Right atrium auricular region (tissue), 2 donors: ENCODE results near the gene AKT1. TPM values are rescaled to one million over a fixed set of nuclear protein-coding genes. Genes with fewer than 3 reads are reported as not detected.

Experiments
- DNase-seq: peaks from one replicate; pipeline ENCODE4 v3.0.0-alpha.2; 2019; ENCODE audit warnings: low spot score
- H3K27ac ChIP-seq, 2 donors: fragments of 200-600 bp; sonication (generic); 1 replicate in 1 of 2; 2 replicates in 1 of 2; pipeline ENCODE4 v1.5.1; 2016 to 2019
- H3K27me3 ChIP-seq, 2 donors: fragments of 200-600 bp; sonication (generic); one replicate each; pipeline versions ENCODE4 v1.5.1 to v1.6.0; 2017 to 2019
- H3K36me3 ChIP-seq: fragments of 200-600 bp; sonication (generic); one replicate; pipeline ENCODE4 v1.5.1; 2016
- H3K4me1 ChIP-seq, 2 donors: fragments of 200-600 bp; sonication (generic); one replicate each; pipeline versions ENCODE4 v1.5.1 to v1.6.0; 2017 to 2019
- H3K4me3 ChIP-seq, 2 donors: fragments of 200-600 bp; sonication (generic); 1 replicate in 1 of 2; 2 replicates in 1 of 2; pipeline ENCODE4 v1.5.1; 2017 to 2019; ENCODE audit warnings: mild to moderate bottlenecking in 1 of 2, moderate library complexity in 1 of 2
- H3K9me3 ChIP-seq, 2 donors: fragments of 200-600 bp; sonication (generic); one replicate each; pipeline ENCODE4 v1.5.1; 2019
- CTCF ChIP-seq, 2 donors: fragments of 200-600 bp; sonication (generic); IDR thresholded peaks; one replicate each; pipeline ENCODE4 v1.5.1; 2019; ENCODE audit warnings: antibody characterized with exemption in 2 of 2
- total RNA-seq, 2 donors: library from RNA; depleted of rRNA; stranded (reverse); fragments of >200 nt; gene quantifications; one replicate each; pipeline ENCODE4 v1.1.0, GENCODE V29; 2016

The AKT1 gene
- total RNA-seq, 2 donors from 2014 or later, result 77.7 to 93.8 TPM

- no peak overlapping the region for H3K27ac ChIP-seq
- H3K9me3 ChIP-seq, result no peaks in the 10 kb centered on the region
- no peak overlapping the region for H3K4me3 ChIP-seq
- no peak for TF ChIP-seq CTCF (IDR thresholded peaks at IDR 0.05)
- DNase-seq, result no peak
- H3K36me3 ChIP-seq, result no peaks in the 10 kb centered on the region
- H3K27me3 ChIP-seq, result no peaks in the 10 kb centered on the region
- H3K4me1 ChIP-seq, result peaks cover 0 to 43% of the 10 kb centered on the region in 2 donors
Measured at GRCh38 chr14:104804481-104805325, 9.2 kb upstream of the AKT1 start.

DNA sequence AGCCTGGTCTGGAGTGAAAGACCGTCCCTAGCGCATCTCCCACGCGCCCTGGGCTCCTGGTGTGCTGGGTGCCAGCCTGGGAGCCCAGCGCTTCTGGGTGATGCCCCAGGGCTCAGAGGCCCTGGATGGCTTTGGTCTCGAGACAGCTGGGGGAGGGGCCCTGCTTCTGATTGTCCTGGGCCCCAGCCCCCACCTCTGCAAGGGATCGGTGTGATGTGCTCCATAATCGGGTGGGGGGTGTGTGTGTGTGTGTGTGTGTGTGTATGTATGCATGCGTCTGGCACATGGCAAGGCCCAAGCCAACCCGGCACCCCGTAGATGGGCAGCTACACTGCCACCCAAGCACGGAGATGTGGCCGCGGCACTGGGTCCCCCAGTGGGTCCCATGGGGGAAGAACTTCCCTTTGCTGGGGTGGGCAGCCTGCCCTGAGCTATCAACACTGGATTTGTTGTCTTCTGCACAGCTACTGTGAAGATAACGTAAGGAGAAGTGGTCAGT lies 8.4 kb upstream of the AKT1 start:
- Histone ChIP-seq H3K9me3 (no peaks in the 10 kb centered on the region), H3K27ac (no peak overlapping the region), H3K4me1 (peaks cover 0 to 48% of the 10 kb centered on the region in 2 donors), H3K4me3 (no peak overlapping the region), H3K27me3 (no peaks in the 10 kb centered on the region), H3K36me3 (no peaks in the 10 kb centered on the region)
- no peak for TF ChIP-seq CTCF (IDR thresholded peaks at IDR 0.05)
- DNase-seq, result no peak

- H3K36me3 ChIP-seq, result no peaks in the 10 kb centered on the region
- no peak overlapping the region for H3K4me3 ChIP-seq
- peaks cover 0 to 50% of the 10 kb centered on the region in 2 donors for H3K4me1 ChIP-seq
- no peaks in the 10 kb centered on the region for H3K9me3 ChIP-seq
- H3K27me3 ChIP-seq, result no peaks in the 10 kb centered on the region
- DNase-seq, result no peak
- no peak for TF ChIP-seq CTCF (IDR thresholded peaks at IDR 0.05)
- no peak overlapping the region for H3K27ac ChIP-seq
Measured at GRCh38 chr14:104803280-104803911, 7.8 kb upstream of the AKT1 start.

GRCh38 chr14:104802394-104803184 lies 7.0 kb upstream of the AKT1 start:
- H3K4me1 ChIP-seq, result peaks cover 0 to 58% of the 10 kb centered on the region in 2 donors
- H3K27ac ChIP-seq, result no peak overlapping the region
- H3K4me3 ChIP-seq, result no peak overlapping the region
- H3K36me3 ChIP-seq, result no peaks in the 10 kb centered on the region
- H3K9me3 ChIP-seq, result no peaks in the 10 kb centered on the region
- no peak for DNase-seq
- no peaks in the 10 kb centered on the region for H3K27me3 ChIP-seq
- no peak for TF ChIP-seq CTCF (IDR thresholded peaks at IDR 0.05)

DNA sequence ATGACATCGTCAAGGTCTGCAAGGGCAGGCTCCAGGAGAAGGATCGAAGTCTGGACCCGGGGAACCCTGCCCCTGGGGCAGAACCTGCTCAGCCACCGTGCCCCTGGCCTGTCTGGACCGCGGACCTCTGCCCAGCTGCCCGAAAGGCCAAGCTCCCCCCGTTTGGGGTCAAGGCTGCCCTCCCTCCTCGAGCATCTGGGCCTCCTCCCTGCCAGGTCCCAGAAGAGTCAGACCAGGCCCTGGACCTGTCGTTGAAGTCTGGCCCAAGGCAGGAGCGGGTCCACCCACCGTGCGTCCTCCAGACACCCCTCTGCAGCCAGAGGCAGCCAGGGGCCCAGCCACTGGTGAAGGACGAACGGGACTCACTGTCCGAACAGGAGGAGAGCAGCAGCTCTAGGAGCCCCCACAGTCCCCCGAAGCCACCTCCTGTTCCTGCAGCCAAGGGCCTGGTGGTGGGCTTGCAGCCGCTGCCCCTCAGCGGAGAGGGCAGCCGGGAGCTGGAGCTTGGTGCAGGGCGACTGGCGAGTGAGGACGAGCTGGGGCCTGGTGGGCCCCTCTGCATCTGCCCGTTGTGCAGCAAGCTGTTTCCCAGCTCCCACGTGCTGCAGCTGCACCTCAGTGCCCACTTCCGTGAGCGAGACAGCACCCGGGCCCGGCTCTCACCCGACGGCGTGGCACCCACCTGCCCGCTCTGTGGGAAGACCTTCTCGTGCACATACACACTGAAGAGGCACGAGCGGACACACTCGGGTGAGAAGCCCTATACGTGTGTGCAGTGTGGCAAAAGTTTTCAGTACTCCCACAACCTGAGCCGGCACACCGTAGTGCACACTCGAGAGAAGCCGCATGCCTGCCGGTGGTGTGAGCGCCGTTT lies 6.2 kb upstream of the AKT1 start:
- DNase-seq, result no peak
- H3K4me1 ChIP-seq, result peaks cover 0 to 66% of the 10 kb centered on the region in 2 donors
- no peaks in the 10 kb centered on the region for H3K27me3 ChIP-seq
- H3K9me3 ChIP-seq, result no peaks in the 10 kb centered on the region
- H3K36me3 ChIP-seq, result no peaks in the 10 kb centered on the region
- peak overlapping the region; percentile 56 to 76 for H3K4me3 ChIP-seq
- peak overlapping the region; percentile 77 to 80 for H3K27ac ChIP-seq
- TF ChIP-seq CTCF (IDR thresholded peaks at IDR 0.05), result no peak
